ENCODE measurements around the gene FYB2. TPM values are rescaled to one million over a fixed set of nuclear protein-coding genes. Genes with fewer than 3 reads are reported as not detected.

The FYB2 gene
- polyA plus RNA-seq, 1 donor from 2014 or later: 0.69 TPM

DNA sequence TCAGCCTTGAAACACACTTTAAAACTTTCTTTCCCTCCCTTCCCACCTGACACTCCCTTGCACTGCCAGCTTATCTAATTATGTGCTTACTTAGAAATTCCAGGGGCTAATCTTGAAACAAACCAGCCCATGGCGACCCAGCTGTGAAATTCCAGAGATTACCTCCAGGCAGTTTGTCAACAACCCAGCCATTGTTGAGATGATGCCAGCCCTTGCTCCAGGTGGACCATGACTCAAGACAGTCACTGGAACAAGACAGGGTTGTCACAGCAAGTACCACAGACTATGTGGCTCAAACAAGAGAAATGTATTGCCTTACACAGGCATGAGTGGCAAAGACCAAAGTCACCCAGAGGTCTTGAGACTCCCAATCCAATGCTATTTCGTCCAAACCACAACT lies 7.9 kb downstream of the FYB2 start:
- no peaks in the 10 kb centered on the region for H3K9me2 ChIP-seq (ENCODE audit: insufficient read depth, low read length)
- no peak overlapping the region for H3K9ac ChIP-seq (ENCODE audit: low read length)

GRCh38 chr1:56808410-56808809 lies 10.8 kb downstream of the FYB2 start:
- H3K4me2 ChIP-seq (ENCODE audit: low read length): no peak overlapping the region
- H3K27ac ChIP-seq (ENCODE audit: low read length): no peak overlapping the region
- no peaks in the 10 kb centered on the region for H3K27me3 ChIP-seq (ENCODE audit: insufficient read depth, low read depth, low read length)
- H2AFZ ChIP-seq (ENCODE audit: low read depth, low read length): no peak overlapping the region
- no peaks in the 10 kb centered on the region for H3K9me3 ChIP-seq (ENCODE audit: low read length)
- no peaks in the 10 kb centered on the region for H3F3A ChIP-seq (ENCODE audit: insufficient read depth, low read length, poor library complexity, severe bottlenecking)
- H3K9me2 ChIP-seq (ENCODE audit: insufficient read depth, low read length): no peaks in the 10 kb centered on the region
- H3K79me2 ChIP-seq (replicated peaks; ENCODE audit: insufficient read depth, low read length): no peaks in the 10 kb centered on the region
- no peaks in the 10 kb centered on the region for H3K36me3 ChIP-seq (ENCODE audit: insufficient read depth, low read length)
- H3K4me3 ChIP-seq (ENCODE audit: low read length): no peak overlapping the region
- H4K20me1 ChIP-seq (ENCODE audit: insufficient read depth): no peaks in the 10 kb centered on the region
- H3K9ac ChIP-seq (ENCODE audit: low read length): no peak overlapping the region
- TF ChIP-seq SMC3 (conservative IDR thresholded peaks at IDR 0.05; ENCODE audit: poor library complexity) (no peak), CTCF (IDR thresholded peaks at IDR 0.05; ENCODE audit: poor library complexity, severe bottlenecking) (no peak), RAD21 (conservative IDR thresholded peaks at IDR 0.05) (no peak), POLR2AphosphoS5 (IDR thresholded peaks at IDR 0.05) (no peak), EP300 (conservative IDR thresholded peaks at IDR 0.05; ENCODE audit: poor library complexity, severe bottlenecking) (no peak), TAF1 (IDR thresholded peaks at IDR 0.05; ENCODE audit: low read depth) (no peak), MXI1 (conservative IDR thresholded peaks at IDR 0.05; ENCODE audit: poor library complexity, severe bottlenecking) (no peak), EZH2 (IDR thresholded peaks at IDR 0.05; ENCODE audit: borderline replicate concordance, insufficient read depth, low read length, poor library complexity, severe bottlenecking) (no peak)

More for the DNA sequence above, 7.9 kb downstream of the FYB2 start:
- no peak overlapping the region for H3K4me3 ChIP-seq (ENCODE audit: low read length)
- TF ChIP-seq REST (IDR thresholded peaks at IDR 0.05; ENCODE audit: borderline replicate concordance): no peak
- no peak for TF ChIP-seq TAF1 (IDR thresholded peaks at IDR 0.05; ENCODE audit: low read depth)
- TF ChIP-seq EP300 (conservative IDR thresholded peaks at IDR 0.05; ENCODE audit: poor library complexity, severe bottlenecking): no peak
- TF ChIP-seq RAD21 (conservative IDR thresholded peaks at IDR 0.05): no peak
- no peak for TF ChIP-seq EZH2 (IDR thresholded peaks at IDR 0.05; ENCODE audit: borderline replicate concordance, insufficient read depth, low read length, poor library complexity, severe bottlenecking)
- no peak for TF ChIP-seq SMC3 (conservative IDR thresholded peaks at IDR 0.05; ENCODE audit: poor library complexity)
- no peak for TF ChIP-seq POLR2AphosphoS5 (IDR thresholded peaks at IDR 0.05)
- no peak for TF ChIP-seq MXI1 (conservative IDR thresholded peaks at IDR 0.05; ENCODE audit: poor library complexity, severe bottlenecking)
- TF ChIP-seq CTCF (IDR thresholded peaks at IDR 0.05; ENCODE audit: poor library complexity, severe bottlenecking): no peak
- no peak overlapping the region for H3K4me2 ChIP-seq (ENCODE audit: low read length)
- no peak overlapping the region for H3K27ac ChIP-seq (ENCODE audit: low read length)
- no peaks in the 10 kb centered on the region for H3F3A ChIP-seq (ENCODE audit: insufficient read depth, low read length, poor library complexity, severe bottlenecking)
- no peak overlapping the region for H2AFZ ChIP-seq (ENCODE audit: low read depth, low read length)
- no peaks in the 10 kb centered on the region for H3K36me3 ChIP-seq (ENCODE audit: insufficient read depth, low read length)
- H4K20me1 ChIP-seq (ENCODE audit: insufficient read depth): no peaks in the 10 kb centered on the region
- no peaks in the 10 kb centered on the region for H3K27me3 ChIP-seq (ENCODE audit: insufficient read depth, low read depth, low read length)
- H3K79me2 ChIP-seq (replicated peaks; ENCODE audit: insufficient read depth, low read length): no peaks in the 10 kb centered on the region
- H3K9me3 ChIP-seq (ENCODE audit: low read length): no peaks in the 10 kb centered on the region

Measured in neural cell (in vitro differentiated cells).